Neural cell (in vitro differentiated cells): ENCODE results near the gene C4B. TPM values are rescaled to one million over a fixed set of nuclear protein-coding genes. Genes with fewer than 3 reads are reported as not detected.

Source experiments
- H2AFZ ChIP-seq: fragments of 200-600, 300-800 bp; sonication (generic), shearing (Covaris generic); 2 replicates; pipeline ENCODE4 v1.6.0; 2014; ENCODE audit warnings: low read depth, mild to moderate bottlenecking, antibody characterized with exemption, low read length, moderate library complexity
- H3F3A ChIP-seq: fragments of 200-600 bp; shearing (Covaris generic); 2 replicates; pipeline ENCODE4 v1.6.1; 2016; ENCODE audit warnings: mild to moderate bottlenecking, moderate library complexity, mixed read lengths, antibody characterized with exemption, low read length; ENCODE audit not compliant: insufficient read depth, poor library complexity, severe bottlenecking
- H3K27ac ChIP-seq: fragments of 200-600, 300-800 bp; sonication (generic), shearing (Covaris generic); 2 replicates; pipeline ENCODE4 v1.5.1; 2014; ENCODE audit warnings: mild to moderate bottlenecking, low read length, moderate library complexity
- H3K27me3 ChIP-seq: fragments of 300-800, 200-600 bp; sonication (generic), shearing (Covaris generic); 2 replicates; pipeline ENCODE4 v1.6.0; 2014; ENCODE audit warnings: mild to moderate bottlenecking, low read depth, low read length, moderate library complexity; ENCODE audit not compliant: insufficient read depth
- H3K36me3 ChIP-seq: fragments of 300-800, 200-600 bp; sonication (generic), shearing (Covaris generic); 2 replicates; pipeline ENCODE4 v1.5.1; 2014; ENCODE audit warnings: mild to moderate bottlenecking, antibody characterized with exemption, low read length, moderate library complexity; ENCODE audit not compliant: insufficient read depth
- H3K4me2 ChIP-seq: fragments of 300-800, 200-600 bp; sonication (generic), shearing (Covaris generic); 2 replicates; pipeline ENCODE4 v1.6.0; 2014; ENCODE audit warnings: mild to moderate bottlenecking, low read length
- H3K4me3 ChIP-seq: fragments of 300-800, 200-600 bp; sonication (generic), shearing (Covaris generic); 2 replicates; pipeline ENCODE4 v1.5.1; 2014; ENCODE audit warnings: mild to moderate bottlenecking, low read length, moderate library complexity
- H3K79me2 ChIP-seq: fragments of 200-600 bp; shearing (Covaris generic); replicated peaks from 2 replicates; pipeline ENCODE4 v1.6.0; 2014; ENCODE audit warnings: mild to moderate bottlenecking, low read length, moderate library complexity; ENCODE audit not compliant: insufficient read depth
- H3K9ac ChIP-seq: fragments of 300-800, 200-600 bp; sonication (generic), shearing (Covaris generic); 2 replicates; pipeline ENCODE4 v1.6.1; 2016; ENCODE audit warnings: mild to moderate bottlenecking, low read length, mixed read lengths
- H3K9me2 ChIP-seq: fragments of 200-600 bp; shearing (Covaris generic); 2 replicates; pipeline ENCODE4 v1.6.1; 2016; ENCODE audit warnings: mild to moderate bottlenecking, low read length, mixed read lengths; ENCODE audit not compliant: insufficient read depth
- H3K9me3 ChIP-seq: fragments of 200-600, 300-800 bp; sonication (generic), shearing (Covaris generic); 2 replicates; pipeline ENCODE4 v1.6.1; 2016; ENCODE audit warnings: mild to moderate bottlenecking, mixed run types, low read length, moderate library complexity, mixed read lengths
- H4K20me1 ChIP-seq: fragments of 200-600 bp; shearing (Covaris generic); 2 replicates; pipeline ENCODE4 v1.6.1; 2016; ENCODE audit warnings: mild to moderate bottlenecking, mixed run types; ENCODE audit not compliant: insufficient read depth
- EP300 ChIP-seq: fragments of 450-650 bp; conservative IDR thresholded peaks from 2 replicates; pipeline ENCODE4 v1.6.1; 2014; ENCODE audit warnings: antibody characterized with exemption, mild to moderate bottlenecking, moderate library complexity; ENCODE audit not compliant: poor library complexity, severe bottlenecking
- EZH2 ChIP-seq: fragments of 200-600, 300-800 bp; shearing (Covaris generic), sonication (generic); IDR thresholded peaks from 2 replicates; pipeline ENCODE4 v1.6.1; 2014; ENCODE audit warnings: antibody characterized with exemption, low read length, borderline replicate concordance, mild to moderate bottlenecking; ENCODE audit not compliant: insufficient read depth, poor library complexity, severe bottlenecking
- MXI1 ChIP-seq: fragments of 450-650 bp; conservative IDR thresholded peaks from 2 replicates; pipeline ENCODE4 v1.6.1; 2014; ENCODE audit warnings: antibody characterized with exemption, mild to moderate bottlenecking; ENCODE audit not compliant: poor library complexity, severe bottlenecking
- POLR2AphosphoS5 ChIP-seq: IDR thresholded peaks from 2 replicates; pipeline ENCODE4 v1.6.1; 2012
- RAD21 ChIP-seq: fragments of 450-650 bp; conservative IDR thresholded peaks from 2 replicates; pipeline ENCODE4 v1.6.1; 2014; ENCODE audit warnings: antibody characterized with exemption, mild to moderate bottlenecking, moderate library complexity
- SMC3 ChIP-seq: fragments of 450-650 bp; conservative IDR thresholded peaks from 2 replicates; pipeline ENCODE4 v1.6.1; 2014; ENCODE audit warnings: antibody characterized with exemption, mild to moderate bottlenecking, moderate library complexity; ENCODE audit not compliant: poor library complexity
- TAF1 ChIP-seq: IDR thresholded peaks from 2 replicates; pipeline ENCODE4 v1.6.1; 2012; ENCODE audit warnings: low read depth
- polyA plus RNA-seq: library from polyadenylated mRNA; depleted of rRNA; stranded (reverse); fragments of >200 nt; gene quantifications from 2 replicates; pipeline ENCODE4 v1.2.3, GENCODE V29; 2014
- small RNA-seq, 3 experiments: library from RNA; depleted of rRNA; stranded (forward); fragments of <200 nt; gene quantifications; one replicate each; pipeline ENCODE3, GENCODE V24; 2012
- TF ChIP-seq, protein P1 (sequence below): IDR thresholded peaks from 2 replicates; pipeline ENCODE4 v1.6.1; 2012; ENCODE audit warnings: borderline replicate concordance
- TF ChIP-seq, protein P2 (sequence below): fragments of 450-650 bp; IDR thresholded peaks from 2 replicates; pipeline ENCODE4 v1.5.1; 2014; ENCODE audit warnings: antibody characterized with exemption, mild to moderate bottlenecking, moderate library complexity; ENCODE audit not compliant: poor library complexity, severe bottlenecking

C4B gene
- polyA plus RNA-seq, 1 donor from 2014 or later, result 4.6 TPM

DNA sequence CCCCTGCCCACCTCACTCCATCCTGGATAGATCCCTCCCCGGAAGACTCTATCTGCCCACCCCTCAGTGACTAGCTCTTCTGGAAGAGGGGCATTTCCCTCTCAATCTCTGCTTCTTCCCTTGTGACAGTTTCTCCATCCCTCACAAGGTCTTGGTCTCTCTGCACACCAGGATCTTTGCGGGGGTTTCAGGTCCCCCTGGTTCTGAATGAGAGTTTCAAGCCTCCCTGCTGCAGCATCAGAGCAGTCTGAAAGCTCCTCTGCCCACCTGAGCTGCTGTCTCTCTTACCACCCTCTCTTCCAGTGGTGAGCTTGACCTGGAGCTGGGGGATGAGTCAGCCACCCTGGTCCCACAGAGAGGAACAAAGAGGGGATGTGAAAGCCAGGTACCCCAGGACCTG is 70.2 kb downstream of the C4B start:
- TF ChIP-seq, protein P1, sequence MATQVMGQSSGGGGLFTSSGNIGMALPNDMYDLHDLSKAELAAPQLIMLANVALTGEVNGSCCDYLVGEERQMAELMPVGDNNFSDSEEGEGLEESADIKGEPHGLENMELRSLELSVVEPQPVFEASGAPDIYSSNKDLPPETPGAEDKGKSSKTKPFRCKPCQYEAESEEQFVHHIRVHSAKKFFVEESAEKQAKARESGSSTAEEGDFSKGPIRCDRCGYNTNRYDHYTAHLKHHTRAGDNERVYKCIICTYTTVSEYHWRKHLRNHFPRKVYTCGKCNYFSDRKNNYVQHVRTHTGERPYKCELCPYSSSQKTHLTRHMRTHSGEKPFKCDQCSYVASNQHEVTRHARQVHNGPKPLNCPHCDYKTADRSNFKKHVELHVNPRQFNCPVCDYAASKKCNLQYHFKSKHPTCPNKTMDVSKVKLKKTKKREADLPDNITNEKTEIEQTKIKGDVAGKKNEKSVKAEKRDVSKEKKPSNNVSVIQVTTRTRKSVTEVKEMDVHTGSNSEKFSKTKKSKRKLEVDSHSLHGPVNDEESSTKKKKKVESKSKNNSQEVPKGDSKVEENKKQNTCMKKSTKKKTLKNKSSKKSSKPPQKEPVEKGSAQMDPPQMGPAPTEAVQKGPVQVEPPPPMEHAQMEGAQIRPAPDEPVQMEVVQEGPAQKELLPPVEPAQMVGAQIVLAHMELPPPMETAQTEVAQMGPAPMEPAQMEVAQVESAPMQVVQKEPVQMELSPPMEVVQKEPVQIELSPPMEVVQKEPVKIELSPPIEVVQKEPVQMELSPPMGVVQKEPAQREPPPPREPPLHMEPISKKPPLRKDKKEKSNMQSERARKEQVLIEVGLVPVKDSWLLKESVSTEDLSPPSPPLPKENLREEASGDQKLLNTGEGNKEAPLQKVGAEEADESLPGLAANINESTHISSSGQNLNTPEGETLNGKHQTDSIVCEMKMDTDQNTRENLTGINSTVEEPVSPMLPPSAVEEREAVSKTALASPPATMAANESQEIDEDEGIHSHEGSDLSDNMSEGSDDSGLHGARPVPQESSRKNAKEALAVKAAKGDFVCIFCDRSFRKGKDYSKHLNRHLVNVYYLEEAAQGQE, result no peak
- no peak for TF ChIP-seq EZH2
- no peak for TF ChIP-seq EP300
- TF ChIP-seq, protein P2, sequence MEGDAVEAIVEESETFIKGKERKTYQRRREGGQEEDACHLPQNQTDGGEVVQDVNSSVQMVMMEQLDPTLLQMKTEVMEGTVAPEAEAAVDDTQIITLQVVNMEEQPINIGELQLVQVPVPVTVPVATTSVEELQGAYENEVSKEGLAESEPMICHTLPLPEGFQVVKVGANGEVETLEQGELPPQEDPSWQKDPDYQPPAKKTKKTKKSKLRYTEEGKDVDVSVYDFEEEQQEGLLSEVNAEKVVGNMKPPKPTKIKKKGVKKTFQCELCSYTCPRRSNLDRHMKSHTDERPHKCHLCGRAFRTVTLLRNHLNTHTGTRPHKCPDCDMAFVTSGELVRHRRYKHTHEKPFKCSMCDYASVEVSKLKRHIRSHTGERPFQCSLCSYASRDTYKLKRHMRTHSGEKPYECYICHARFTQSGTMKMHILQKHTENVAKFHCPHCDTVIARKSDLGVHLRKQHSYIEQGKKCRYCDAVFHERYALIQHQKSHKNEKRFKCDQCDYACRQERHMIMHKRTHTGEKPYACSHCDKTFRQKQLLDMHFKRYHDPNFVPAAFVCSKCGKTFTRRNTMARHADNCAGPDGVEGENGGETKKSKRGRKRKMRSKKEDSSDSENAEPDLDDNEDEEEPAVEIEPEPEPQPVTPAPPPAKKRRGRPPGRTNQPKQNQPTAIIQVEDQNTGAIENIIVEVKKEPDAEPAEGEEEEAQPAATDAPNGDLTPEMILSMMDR, result no peak
- no peak for TF ChIP-seq RAD21
- no peak for TF ChIP-seq MXI1
- TF ChIP-seq TAF1, result no peak
- TF ChIP-seq POLR2AphosphoS5, result no peak
- TF ChIP-seq SMC3, result no peak
- Histone ChIP-seq H3K9ac (no peak overlapping the region), H3K27ac (no peak overlapping the region), H3K36me3 (no peaks in the 10 kb centered on the region), H3K4me2 (no peak overlapping the region), H3K27me3 (no peaks in the 10 kb centered on the region), H3K4me3 (no peak overlapping the region), H4K20me1 (no peaks in the 10 kb centered on the region), H3K9me2 (no peaks in the 10 kb centered on the region), H3F3A (no peaks in the 10 kb centered on the region), H2AFZ (no peak overlapping the region), H3K79me2 (no peaks in the 10 kb centered on the region), H3K9me3 (no peaks in the 10 kb centered on the region)

Small RNA genes lying within 50 kb of the gene (small RNA-seq; reads per million reads assigned to genes)
- 0 reads per million in 3 experiments for gene RNA5SP206

Other genes with a start within 250 kb of the C4B start
- 5.3 and 5.7 TPM in 2 replicates for gene VWA7, start 237.5 kb upstream of the C4B start, polyA plus RNA-seq
- 40.9 and 49.4 TPM in 2 replicates for gene VARS1, start 219.0 kb upstream of the C4B start, polyA plus RNA-seq
- 68.5 and 87.6 TPM in 2 replicates for gene LSM2, start 207.8 kb upstream of the C4B start, polyA plus RNA-seq
- 1.6 and 2.6 TPM in 2 replicates for gene HSPA1L, start 199.5 kb upstream of the C4B start, polyA plus RNA-seq
- gene HSPA1A, start 199.3 kb upstream of the C4B start, polyA plus RNA-seq, result 50.9 and 54.5 TPM in 2 replicates
- gene HSPA1B, start 187.1 kb upstream of the C4B start, polyA plus RNA-seq, result 120 and 128 TPM in 2 replicates
- gene NEU1, start 152.0 kb upstream of the C4B start, polyA plus RNA-seq, result 40.9 and 47.0 TPM in 2 replicates
- gene SLC44A4, start 135.8 kb upstream of the C4B start, polyA plus RNA-seq, result 0.09 and 0.46 TPM in 2 replicates
- 102 and 121 TPM in 2 replicates for gene EHMT2, start 117.1 kb upstream of the C4B start, polyA plus RNA-seq
- 19.2 and 21.4 TPM in 2 replicates for gene ZBTB12, start 112.7 kb upstream of the C4B start, polyA plus RNA-seq
- 1.2 and 1.5 TPM in 2 replicates for gene C2, start 87.1 kb upstream of the C4B start, polyA plus RNA-seq
- 0.97 TPM in 1 of 2 replicates, not detected in the other for gene CFB, start 68.7 kb upstream of the C4B start, polyA plus RNA-seq
- 103 and 117 TPM in 2 replicates for gene NELFE, start 55.8 kb upstream of the C4B start, polyA plus RNA-seq
- gene SKIC2, start 55.6 kb upstream of the C4B start, polyA plus RNA-seq, result 48.2 and 51.7 TPM in 2 replicates
- gene DXO, start 42.7 kb upstream of the C4B start, polyA plus RNA-seq, result 20.0 and 29.2 TPM in 2 replicates
- gene C4A, start 32.7 kb upstream of the C4B start, polyA plus RNA-seq, result 4.4 and 7.2 TPM in 2 replicates
- 1.9 and 4.5 TPM in 2 replicates for gene CYP21A2, start 23.6 kb downstream of the C4B start, polyA plus RNA-seq
- gene TNXB, start 94.5 kb downstream of the C4B start, polyA plus RNA-seq, result 3.3 and 3.6 TPM in 2 replicates
- 44.3 and 49.3 TPM in 2 replicates for gene ATF6B, start 113.5 kb downstream of the C4B start, polyA plus RNA-seq
- 8.6 and 10.9 TPM in 2 replicates for gene FKBPL, start 115.5 kb downstream of the C4B start, polyA plus RNA-seq
- 0.22 TPM in 1 of 2 replicates, not detected in the other for gene PRRT1, start 137.1 kb downstream of the C4B start, polyA plus RNA-seq
- gene PPT2, start 139.3 kb downstream of the C4B start, polyA plus RNA-seq, result 53.5 and 330 TPM in 2 replicates
- 22.1 and 22.4 TPM in 2 replicates for gene EGFL8, start 149.8 kb downstream of the C4B start, polyA plus RNA-seq
- gene AGPAT1, start 161.3 kb downstream of the C4B start, polyA plus RNA-seq, result 24.7 and 28.4 TPM in 2 replicates
- gene RNF5, start 163.6 kb downstream of the C4B start, polyA plus RNA-seq, result 342 and 369 TPM in 2 replicates
- 7.2 and 7.5 TPM in 2 replicates for gene AGER, start 169.5 kb downstream of the C4B start, polyA plus RNA-seq
- gene PBX2, start 175.4 kb downstream of the C4B start, polyA plus RNA-seq, result 53.2 and 78.7 TPM in 2 replicates
- 0.88 and 1.2 TPM in 2 replicates for gene GPSM3, start 177.8 kb downstream of the C4B start, polyA plus RNA-seq
- 5.5 and 5.7 TPM in 2 replicates for gene NOTCH4, start 209.3 kb downstream of the C4B start, polyA plus RNA-seq